AG10803 (cell line): ENCODE data around the gene ZNF626.
A peak's percentile ranks its signal among the peaks of the same experiment; 100 is the strongest.
"Not testable (repeated sequence)": the region's sequence is repeated elsewhere in the genome, so short reads cannot be mapped to it uniquely, and the experiment has no call there.

ENCODE experiments used
- DNase-seq: peaks from one replicate; pipeline ENCODE4 v3.0.0; 2010; ENCODE audit warnings: low read depth
- H3K4me3 ChIP-seq: 2 replicates; pipeline ENCODE4 v1.5.1; 2011; ENCODE audit warnings: mild to moderate bottlenecking, low read length, control low read depth
- TF ChIP-seq, protein P1 (sequence below): conservative IDR thresholded peaks from 2 replicates; pipeline ENCODE4 v1.5.1; 2011; ENCODE audit warnings: mild to moderate bottlenecking, low read length, control low read depth, inconsistent platforms

Gene ZNF626

DNA sequence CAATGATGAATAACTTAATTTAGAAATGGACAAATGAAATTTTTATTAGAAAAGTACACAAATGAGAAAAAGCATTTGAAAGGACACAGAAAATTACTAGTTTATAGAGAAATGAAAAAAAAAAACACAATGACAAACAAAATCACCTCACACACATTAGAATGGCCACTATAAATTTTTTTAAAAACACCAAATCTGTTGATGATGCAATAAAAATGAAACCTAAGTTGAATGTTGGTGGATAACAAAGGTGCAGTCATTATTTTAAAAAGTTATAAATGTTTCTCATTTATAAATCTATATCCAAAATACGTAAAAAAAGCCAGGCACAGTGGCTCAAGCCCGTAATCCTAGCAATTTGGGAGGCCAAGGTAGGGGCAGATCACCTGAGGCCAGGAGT, 20.8 kb downstream of the ZNF626 start:
- no peak for DNase-seq
- no peak overlapping the region for H3K4me3 ChIP-seq
- TF ChIP-seq, protein P1, sequence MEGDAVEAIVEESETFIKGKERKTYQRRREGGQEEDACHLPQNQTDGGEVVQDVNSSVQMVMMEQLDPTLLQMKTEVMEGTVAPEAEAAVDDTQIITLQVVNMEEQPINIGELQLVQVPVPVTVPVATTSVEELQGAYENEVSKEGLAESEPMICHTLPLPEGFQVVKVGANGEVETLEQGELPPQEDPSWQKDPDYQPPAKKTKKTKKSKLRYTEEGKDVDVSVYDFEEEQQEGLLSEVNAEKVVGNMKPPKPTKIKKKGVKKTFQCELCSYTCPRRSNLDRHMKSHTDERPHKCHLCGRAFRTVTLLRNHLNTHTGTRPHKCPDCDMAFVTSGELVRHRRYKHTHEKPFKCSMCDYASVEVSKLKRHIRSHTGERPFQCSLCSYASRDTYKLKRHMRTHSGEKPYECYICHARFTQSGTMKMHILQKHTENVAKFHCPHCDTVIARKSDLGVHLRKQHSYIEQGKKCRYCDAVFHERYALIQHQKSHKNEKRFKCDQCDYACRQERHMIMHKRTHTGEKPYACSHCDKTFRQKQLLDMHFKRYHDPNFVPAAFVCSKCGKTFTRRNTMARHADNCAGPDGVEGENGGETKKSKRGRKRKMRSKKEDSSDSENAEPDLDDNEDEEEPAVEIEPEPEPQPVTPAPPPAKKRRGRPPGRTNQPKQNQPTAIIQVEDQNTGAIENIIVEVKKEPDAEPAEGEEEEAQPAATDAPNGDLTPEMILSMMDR, result no peak

- H3K4me3 ChIP-seq, result no peak overlapping the region
- TF ChIP-seq, protein P1, result no peak
- no peak for DNase-seq
Observed at GRCh38 chr19:20640023-20640422, 21.3 kb downstream of the ZNF626 start.

DNA sequence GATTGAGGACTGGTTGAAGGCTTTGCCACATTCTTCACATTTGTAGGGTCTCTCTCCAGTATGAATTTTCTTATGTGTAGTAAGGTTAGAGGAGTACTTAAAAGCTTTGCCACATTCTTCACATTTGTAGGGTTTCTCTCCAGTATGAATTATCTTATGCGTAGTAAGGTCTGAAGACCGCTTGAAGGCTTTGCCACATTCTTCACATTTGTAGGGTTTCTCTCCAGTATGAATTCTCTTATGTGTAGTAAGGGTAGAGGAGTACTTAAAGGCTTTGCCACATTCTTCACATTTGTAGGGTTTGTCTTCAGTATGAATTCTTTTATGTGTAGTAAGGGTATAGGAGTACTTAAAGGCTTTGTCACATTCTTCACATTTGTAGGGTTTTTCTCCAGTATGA, 36.8 kb downstream of the ZNF626 start:
- DNase-seq, H3K4me3 ChIP-seq: not testable (repeated sequence)

DNA sequence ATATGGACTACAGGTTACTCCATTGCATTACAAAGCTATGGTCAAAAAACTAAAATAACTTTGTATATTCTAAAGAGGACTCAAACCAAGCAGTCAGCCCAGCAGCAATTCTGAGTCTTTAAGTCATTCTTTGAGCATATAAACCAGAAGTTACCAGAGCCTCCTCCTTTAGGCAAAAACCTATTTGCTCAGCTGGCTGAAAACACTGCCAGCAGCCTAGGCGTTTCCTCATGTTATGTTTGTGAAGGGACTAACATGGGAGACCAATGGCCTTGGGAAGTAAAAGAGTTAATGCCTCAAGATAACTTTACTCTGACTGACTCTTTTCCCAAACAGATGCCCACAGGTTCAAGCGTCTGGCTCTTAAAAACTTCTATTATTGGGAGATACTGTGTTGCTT, 45.3 kb downstream of the ZNF626 start:
- DNase-seq, result no peak
- TF ChIP-seq, protein P1, result no peak
- H3K4me3 ChIP-seq, result no peak overlapping the region

GRCh38 chr19:20614971-20615370, 46.4 kb downstream of the ZNF626 start:
- not testable (repeated sequence) for DNase-seq, H3K4me3 ChIP-seq

GRCh38 chr19:20612711-20613316, 48.6 kb downstream of the ZNF626 start:
- no peak for DNase-seq
- peak overlapping the region; percentile 28 for H3K4me3 ChIP-seq
- TF ChIP-seq, protein P1, result no peak

- H3K4me3 ChIP-seq, result no peak overlapping the region
- no peak for DNase-seq
- TF ChIP-seq, protein P1, result no peak
Observed at GRCh38 chr19:20611866-20612265, 49.5 kb downstream of the ZNF626 start.

DNA sequence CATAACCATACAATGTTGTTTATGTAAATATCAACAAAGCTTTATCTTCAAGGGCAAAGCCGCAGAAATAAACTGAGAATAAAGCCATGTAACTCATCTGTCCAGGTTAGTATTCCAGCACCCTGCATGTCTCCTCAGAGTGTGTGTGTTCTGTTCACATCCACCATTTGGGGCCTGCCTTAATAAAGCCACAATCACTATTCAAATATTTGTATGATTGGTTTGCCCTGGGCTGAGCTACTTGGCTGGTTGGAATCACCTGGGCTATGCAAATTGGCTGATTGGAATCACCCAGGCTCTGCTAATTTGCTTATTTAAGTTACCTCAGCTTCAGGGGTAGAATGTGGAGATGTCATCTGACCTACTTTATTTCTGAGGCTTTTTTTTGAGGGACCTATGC, 53.4 kb downstream of the ZNF626 start:
- no peak for DNase-seq
- no peak overlapping the region for H3K4me3 ChIP-seq
- TF ChIP-seq, protein P1, result no peak
